T1000 (cell line): ENCODE data around the gene SLC13A3.
"Not testable (repeated sequence)": the region's sequence is repeated elsewhere in the genome, so short reads cannot be mapped to it uniquely, and the experiment has no call there.

Experiments used
- DNase-seq: peaks from one replicate; lab custom pipeline; 2025; ENCODE audit warnings: mixed read lengths; lab: John Stamatoyannopoulos, UW

The SLC13A3 gene

DNA sequence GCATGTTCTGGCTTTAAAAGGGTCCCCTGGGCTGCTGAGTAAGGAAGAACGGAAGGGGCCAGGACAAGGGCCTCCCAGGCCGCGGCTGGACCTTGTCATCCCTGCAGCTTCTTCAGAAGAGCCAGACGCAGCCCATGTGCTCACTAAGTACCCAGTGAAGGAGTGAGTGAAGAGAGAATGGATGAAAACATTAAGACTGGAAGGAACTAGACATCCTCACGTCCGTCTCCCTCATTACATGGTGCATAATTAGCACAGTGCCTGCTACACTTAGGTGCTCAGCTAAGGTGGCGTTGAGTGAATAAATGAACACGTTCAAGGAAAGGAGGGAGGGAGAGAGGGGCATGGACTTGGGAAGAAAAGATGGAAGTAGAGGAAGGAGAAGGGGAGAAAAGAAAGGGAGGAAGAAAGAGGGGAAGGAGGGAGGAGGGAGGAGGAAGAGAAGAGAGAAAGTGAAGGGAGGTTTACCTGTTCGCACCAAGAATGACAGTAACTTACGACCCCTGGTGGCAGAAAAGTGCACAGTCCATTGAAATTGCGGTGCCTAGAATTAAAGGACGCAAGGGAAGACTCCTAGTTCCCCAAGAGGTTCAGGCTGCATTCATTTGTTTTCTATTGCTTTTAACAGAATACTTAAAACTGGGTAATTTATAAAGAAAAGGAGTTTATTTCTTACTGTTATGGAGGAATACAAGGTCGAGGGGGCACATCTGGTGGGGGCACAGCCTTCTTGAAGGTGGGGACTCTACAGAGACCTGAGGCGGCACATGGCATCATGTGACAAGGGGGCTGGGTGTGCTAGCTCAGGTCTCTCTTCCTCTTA lies 30.0 kb upstream of the SLC13A3 start:
- no peak for DNase-seq

DNA sequence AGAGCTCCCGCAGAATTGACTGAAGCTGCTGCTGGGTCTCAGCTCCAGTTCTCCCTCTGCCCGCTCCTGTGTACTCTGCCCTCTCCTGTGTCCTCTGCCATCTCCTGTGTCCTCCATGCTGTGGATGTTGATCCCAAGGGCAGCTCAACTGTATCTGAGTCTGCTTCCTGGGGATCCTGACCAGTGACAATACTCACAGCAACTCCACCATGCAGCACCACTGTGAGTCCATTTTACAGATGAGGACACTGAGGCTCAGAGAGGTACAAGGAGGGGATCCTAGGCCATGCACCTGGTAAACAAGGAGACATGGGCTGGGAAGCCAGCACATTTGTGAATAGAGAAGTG lies 29.4 kb upstream of the SLC13A3 start:
- no peak for DNase-seq

GRCh38 chr20:46678516-46678915 lies 27.3 kb upstream of the SLC13A3 start:
- DNase-seq: no peak

DNA sequence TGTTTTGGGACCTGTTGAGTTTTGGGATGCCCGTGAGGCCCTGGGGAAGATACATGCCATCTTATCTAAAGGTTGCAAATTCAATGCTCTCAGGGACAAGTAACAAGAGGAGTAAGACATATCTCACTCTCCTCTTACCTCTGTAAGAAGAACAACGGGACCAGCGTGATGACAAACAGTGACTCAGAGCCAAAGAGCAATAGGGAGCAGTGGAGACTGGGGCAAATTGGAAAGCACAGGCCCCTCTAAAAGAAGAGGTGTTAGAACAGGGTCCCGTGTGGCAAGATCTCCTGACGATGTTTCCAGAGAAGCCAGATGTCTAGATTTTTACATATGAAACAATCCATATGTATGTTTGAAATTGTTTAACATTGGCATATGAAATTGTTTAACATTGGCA lies 26.3 kb upstream of the SLC13A3 start:
- no peak for DNase-seq

- DNase-seq: not testable (repeated sequence)
These were observed 25.5 kb upstream of the SLC13A3 start for GRCh38 chr20:46676649-46677316.

DNA sequence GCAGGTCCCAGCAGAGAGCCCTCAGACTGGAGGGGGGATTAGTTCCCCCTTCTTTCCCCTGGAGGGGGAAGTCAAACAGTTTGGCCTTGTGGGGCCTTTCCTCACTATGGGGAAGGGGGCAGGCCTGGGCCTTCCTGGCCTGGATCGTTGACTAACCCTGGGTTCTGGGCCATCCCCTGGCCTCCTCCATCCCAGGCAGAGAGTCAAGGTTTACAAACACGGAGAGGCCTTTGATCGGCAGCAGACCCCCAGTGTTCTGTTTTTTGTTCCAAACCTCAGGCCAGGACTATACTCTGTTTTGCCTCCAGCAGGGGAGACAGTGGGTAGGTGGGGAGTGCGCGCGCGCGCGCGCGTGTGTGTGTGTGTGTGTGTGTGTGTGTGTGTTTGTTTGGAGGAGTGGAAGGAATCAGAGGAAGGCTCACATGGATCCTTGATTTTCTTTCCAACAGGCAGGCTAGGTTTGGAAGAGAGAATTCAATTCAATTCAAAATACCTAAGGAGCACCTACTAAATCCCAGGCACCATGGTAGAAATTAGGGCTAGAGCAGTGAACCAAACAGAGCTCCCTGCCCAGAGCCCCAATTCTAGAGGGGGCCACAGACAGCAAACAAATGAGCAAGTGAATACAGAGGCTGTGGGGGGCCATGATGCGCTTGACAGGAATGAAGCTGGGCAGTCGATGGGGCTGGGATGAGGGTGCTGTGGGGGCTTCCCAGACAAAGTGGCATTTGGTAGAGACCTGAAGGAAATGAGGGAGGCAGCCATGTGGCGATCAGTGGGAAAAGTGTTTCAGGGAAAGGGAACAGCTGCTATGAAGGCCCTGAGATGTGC lies 23.2 kb upstream of the SLC13A3 start:
- DNase-seq: no peak

DNA sequence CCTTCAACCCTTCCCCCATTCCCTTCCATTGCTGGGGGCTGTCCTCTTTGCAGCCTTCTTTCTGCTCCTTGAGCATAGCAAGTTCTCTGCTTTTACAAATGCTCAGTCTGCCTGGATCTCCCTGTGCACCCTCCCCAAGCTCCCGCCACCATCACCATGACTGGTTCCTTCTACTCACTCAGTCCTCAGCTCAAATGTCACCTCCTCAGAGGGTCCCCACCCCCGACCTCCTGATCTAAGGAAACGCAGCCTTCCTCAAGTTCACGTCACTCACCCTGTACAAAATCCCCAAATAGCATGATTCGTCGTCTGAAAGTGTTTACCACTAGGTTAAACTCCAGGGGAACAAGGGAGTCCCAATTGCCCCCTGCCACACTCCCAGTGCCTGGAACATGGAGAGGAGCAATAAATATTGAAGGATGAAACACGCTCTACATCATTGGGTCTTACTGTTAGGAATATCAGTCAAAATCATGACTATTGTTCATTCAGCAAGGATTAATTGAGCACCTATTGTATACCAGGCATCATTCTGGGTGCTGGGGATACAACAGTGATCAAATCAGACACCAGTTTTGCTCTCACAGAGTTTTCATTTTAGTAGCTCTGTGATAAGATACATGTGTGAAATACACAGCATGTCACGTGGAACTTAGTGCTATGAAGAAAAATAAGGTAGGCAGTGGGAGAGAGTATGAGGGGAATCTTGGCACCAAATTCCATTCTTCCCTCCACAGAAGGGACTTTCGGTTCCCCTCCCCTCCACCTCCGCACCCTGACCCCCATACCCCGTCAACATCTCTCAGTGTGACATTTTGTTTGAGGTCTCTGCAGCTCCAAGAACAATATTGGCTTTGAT lies 22.4 kb upstream of the SLC13A3 start:
- no peak for DNase-seq

- DNase-seq: no peak
These were observed 21.4 kb upstream of the SLC13A3 start for GRCh38 chr20:46672543-46673148.

- DNase-seq: no peak
These were observed 20.7 kb upstream of the SLC13A3 start for GRCh38 chr20:46671866-46672542.

DNA sequence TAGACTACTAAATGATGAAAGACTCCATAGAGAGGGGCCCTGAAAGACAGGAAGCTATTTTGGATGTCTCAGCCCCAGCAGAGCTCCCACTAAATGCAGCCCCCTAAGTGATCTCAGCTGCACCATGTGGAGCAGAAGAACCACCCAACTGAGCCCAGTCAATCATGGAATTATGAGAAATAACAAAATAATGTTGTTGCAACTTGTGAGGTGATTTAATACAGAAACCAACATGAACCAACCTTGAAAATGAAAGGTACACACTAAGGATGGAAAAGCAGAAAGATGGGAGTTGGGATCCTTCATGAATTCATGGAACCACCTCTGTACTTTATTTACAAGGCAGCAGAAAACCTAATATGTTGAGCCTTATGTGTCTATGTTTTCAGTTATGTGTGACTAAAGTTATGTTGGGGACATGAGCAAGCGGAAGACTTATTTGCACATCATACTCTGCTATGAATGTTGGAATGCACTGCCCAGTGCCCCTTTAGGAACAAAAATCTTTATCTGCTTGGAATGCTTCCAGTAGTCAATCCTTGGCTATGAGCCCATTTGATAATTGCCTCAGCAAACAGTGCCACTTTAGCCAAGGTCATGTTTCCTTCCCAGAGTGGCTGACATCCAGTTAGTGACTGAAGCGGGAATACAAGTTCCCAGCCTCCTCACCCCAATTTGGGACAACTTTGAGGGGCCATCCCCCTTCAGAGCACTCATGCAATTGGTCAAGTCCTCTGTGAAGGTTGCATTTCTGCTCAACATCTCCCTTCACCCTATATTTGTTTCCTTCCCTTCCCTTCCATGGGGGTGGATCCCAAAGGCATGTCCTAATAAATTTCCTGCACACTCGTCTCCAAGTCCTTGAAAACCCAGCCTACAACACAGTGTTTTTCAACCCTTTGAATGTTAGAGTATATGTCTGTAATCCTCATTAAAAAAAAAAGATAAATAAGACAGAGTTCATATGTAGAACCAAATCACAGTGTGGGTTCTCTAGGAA lies 19.6 kb upstream of the SLC13A3 start:
- no peak for DNase-seq

DNA sequence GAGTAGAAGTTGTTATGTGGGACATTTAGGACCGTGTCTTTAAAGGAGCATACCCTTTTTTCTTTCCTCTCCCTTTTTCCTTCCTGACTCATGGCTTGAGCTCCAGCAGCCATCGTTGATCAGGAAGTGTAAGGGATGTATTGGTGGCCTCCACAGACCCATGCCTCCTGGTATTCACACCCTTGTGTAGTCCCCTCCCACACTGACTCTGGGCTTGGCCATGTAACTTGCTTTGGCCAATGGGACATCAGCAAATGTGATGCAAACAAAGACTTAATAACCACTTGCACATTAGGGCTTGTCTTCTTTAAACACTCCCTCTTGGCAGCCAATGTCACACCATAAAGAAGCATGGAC lies 18.9 kb upstream of the SLC13A3 start:
- no peak for DNase-seq

DNA sequence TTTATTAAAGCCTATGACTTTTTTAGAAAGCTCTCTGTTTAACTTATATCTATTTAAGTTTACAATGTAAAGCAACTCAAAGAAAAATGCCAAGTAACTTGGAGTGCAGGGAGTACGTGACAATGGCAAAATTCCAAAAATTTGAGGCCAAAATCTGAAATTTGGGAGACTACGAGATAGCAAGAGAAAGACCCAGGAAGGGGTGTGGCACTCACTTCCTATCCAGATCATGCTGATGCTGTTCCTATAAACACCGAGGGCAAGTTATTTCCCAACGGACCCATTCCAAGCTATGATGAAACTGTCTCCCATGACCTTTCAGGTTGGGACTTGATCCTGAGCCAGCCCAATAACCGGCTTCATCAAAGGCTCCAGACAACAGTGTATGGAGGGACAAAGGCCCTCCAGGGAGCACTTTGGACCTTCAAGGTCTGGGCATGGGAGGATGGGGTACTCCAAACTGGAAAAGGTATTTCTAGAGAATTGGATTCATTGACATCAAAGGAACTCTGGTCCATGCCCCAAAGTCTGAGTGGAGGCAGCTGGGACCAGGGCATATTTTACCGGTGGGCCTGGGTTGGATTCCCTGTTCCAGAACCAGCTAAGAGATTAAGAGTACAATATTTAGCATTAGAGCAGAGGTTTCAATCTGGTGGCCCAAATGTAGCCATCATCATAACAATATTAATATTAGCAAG lies 15.7 kb upstream of the SLC13A3 start:
- no peak for DNase-seq

DNA sequence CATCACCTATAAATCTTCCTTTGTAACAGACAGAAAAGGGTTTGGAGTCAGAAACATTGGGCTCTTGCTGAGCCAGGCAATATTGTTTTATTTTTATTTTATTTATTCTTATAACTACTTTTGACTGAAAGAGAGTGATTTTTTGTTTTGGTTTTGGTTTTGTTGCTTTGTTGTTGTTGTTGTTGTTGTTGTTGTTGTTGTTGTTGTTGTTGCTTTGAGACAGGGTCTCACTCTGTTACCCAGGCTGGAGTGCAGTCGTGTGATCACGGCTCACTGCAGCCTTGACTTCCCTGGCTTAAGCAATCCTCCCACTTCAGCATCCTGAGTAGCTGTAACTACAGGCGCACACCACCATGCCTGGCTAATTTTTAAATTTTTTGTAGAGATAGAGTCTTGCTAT lies 15.0 kb upstream of the SLC13A3 start:
- DNase-seq: no peak

GRCh38 chr20:46665602-46666001 lies 14.3 kb upstream of the SLC13A3 start:
- no peak for DNase-seq

- DNase-seq: no peak
These were observed 12.3 kb upstream of the SLC13A3 start for GRCh38 chr20:46663531-46663930.

GRCh38 chr20:46661659-46662058 lies 10.4 kb upstream of the SLC13A3 start:
- DNase-seq: no peak

- no peak for DNase-seq
These were observed 9.2 kb upstream of the SLC13A3 start for GRCh38 chr20:46660487-46660886.

GRCh38 chr20:46657618-46658017 lies 6.4 kb upstream of the SLC13A3 start:
- DNase-seq: no peak

- no peak for DNase-seq
These were observed 5.9 kb upstream of the SLC13A3 start for GRCh38 chr20:46657137-46657536.
